SU-DHL-6 (cell line): Measurements from ENCODE around the gene FAM120B.

Experiments
- H2AFZ ChIP-seq: fragments of 200-600 bp; sonication (generic); 2 replicates; pipeline ENCODE4 v1.6.1; 2014; ENCODE audit warnings: low read depth, mild to moderate bottlenecking, moderate library complexity, mixed read lengths, antibody characterized with exemption, low read length; ENCODE audit not compliant: severe bottlenecking
- H3F3A ChIP-seq: fragments of 200-600 bp; shearing (Covaris generic); 2 replicates; pipeline ENCODE4 v1.6.0; 2016; ENCODE audit warnings: antibody characterized with exemption, mild to moderate bottlenecking; ENCODE audit not compliant: insufficient read depth
- H3K27ac ChIP-seq: fragments of 200-600 bp; sonication (generic); 2 replicates; pipeline ENCODE4 v1.5.1; 2016; ENCODE audit warnings: low read depth, mild to moderate bottlenecking, low read length, moderate library complexity, mixed read lengths
- H3K27me3 ChIP-seq: fragments of 200-600 bp; sonication (generic), shearing (Covaris generic); 2 replicates; pipeline ENCODE4 v1.6.0; 2014; ENCODE audit warnings: mild to moderate bottlenecking, low read length
- H3K36me3 ChIP-seq: fragments of 200-600 bp; sonication (generic); 2 replicates; pipeline ENCODE4 v1.6.1; 2014; ENCODE audit warnings: mild to moderate bottlenecking, low read length, mixed read lengths
- H3K4me2 ChIP-seq: fragments of 300-600, 200-600 bp; shearing (Covaris generic), sonication (generic); 2 replicates; pipeline ENCODE4 v1.6.0; 2014; ENCODE audit warnings: low read length, low read depth, mild to moderate bottlenecking; ENCODE audit not compliant: poor library complexity, severe bottlenecking
- H3K4me3 ChIP-seq: fragments of 200-600 bp; sonication (generic); 2 replicates; pipeline ENCODE4 v1.5.1; 2014; ENCODE audit warnings: antibody characterized with exemption, low read length, mild to moderate bottlenecking, mixed read lengths; ENCODE audit not compliant: insufficient read depth, poor library complexity, severe bottlenecking
- H3K79me2 ChIP-seq: fragments of 200-600 bp; sonication (generic); 2 replicates; pipeline ENCODE4 v1.6.1; 2014; ENCODE audit warnings: mild to moderate bottlenecking, low read length, moderate library complexity; ENCODE audit not compliant: insufficient read depth
- H3K9ac ChIP-seq: fragments of 200-600 bp; sonication (generic); 2 replicates; pipeline ENCODE4 v1.7.0; 2014; ENCODE audit warnings: mild to moderate bottlenecking, low read length
- H3K9me2 ChIP-seq: fragments of 200-600 bp; sonication (generic); replicated peaks from 2 replicates; pipeline ENCODE4 v1.6.1; 2014; ENCODE audit warnings: low read length; ENCODE audit not compliant: insufficient read depth
- H3K9me3 ChIP-seq: fragments of 200-600 bp; sonication (generic); 2 replicates; pipeline ENCODE4 v1.6.1; 2014; ENCODE audit warnings: low read length, mixed read lengths; ENCODE audit not compliant: insufficient read depth
- H4K20me1 ChIP-seq: fragments of 200-600 bp; sonication (generic); 2 replicates; pipeline ENCODE4 v1.6.1; 2014; ENCODE audit warnings: low read depth, mild to moderate bottlenecking, antibody characterized with exemption, low read length, moderate library complexity, mixed read lengths
- EZH2phosphoT487 ChIP-seq: fragments of 200-600 bp; sonication (generic), shearing (Covaris generic); conservative IDR thresholded peaks from 2 replicates; pipeline ENCODE4 v1.6.1; 2018; ENCODE audit warnings: mild to moderate bottlenecking, antibody characterized with exemption, low read length, moderate library complexity, mixed read lengths
- TF ChIP-seq, protein P1 (sequence below): fragments of 200-600 bp; sonication (generic); IDR thresholded peaks from one replicate; pipeline ENCODE4 v1.5.1; 2017; ENCODE audit warnings: antibody characterized with exemption, mild to moderate bottlenecking, low read length, moderate library complexity; ENCODE audit not compliant: insufficient read depth, poor library complexity, severe bottlenecking

Gene FAM120B

DNA sequence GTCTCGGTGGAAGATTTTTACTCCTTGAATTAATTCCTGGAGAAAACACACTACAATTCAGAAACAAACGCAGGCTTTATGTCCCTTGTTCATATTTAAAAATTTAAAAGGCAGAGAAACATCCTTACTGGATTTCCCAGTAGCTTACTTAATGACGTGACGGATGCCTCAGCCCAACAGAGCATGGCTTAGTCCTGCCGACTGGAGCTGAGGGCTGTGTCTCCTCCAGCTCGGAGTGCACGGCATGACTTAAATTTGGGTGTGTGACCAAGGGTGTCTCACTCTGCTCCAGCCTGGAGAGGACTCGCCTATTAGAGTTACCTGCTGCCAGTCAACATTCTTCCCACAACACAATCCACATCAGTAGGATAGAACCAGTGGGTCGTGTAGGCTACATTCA lies 139.4 kb downstream of the FAM120B start:
- Histone ChIP-seq H3K79me2 (no peaks in the 10 kb centered on the region), H3K36me3 (no peaks in the 10 kb centered on the region), H3K27ac (no peak overlapping the region), H3F3A (no peaks in the 10 kb centered on the region), H3K27me3 (no peaks in the 10 kb centered on the region), H3K9ac (no peak overlapping the region), H3K4me2 (no peak overlapping the region), H3K9me2 (no peaks in the 10 kb centered on the region), H3K4me3 (no peak overlapping the region), H3K9me3 (no peaks in the 10 kb centered on the region), H4K20me1 (no peaks in the 10 kb centered on the region), H2AFZ (no peak overlapping the region)
- TF ChIP-seq EZH2phosphoT487 = no peak
- TF ChIP-seq, protein P1, sequence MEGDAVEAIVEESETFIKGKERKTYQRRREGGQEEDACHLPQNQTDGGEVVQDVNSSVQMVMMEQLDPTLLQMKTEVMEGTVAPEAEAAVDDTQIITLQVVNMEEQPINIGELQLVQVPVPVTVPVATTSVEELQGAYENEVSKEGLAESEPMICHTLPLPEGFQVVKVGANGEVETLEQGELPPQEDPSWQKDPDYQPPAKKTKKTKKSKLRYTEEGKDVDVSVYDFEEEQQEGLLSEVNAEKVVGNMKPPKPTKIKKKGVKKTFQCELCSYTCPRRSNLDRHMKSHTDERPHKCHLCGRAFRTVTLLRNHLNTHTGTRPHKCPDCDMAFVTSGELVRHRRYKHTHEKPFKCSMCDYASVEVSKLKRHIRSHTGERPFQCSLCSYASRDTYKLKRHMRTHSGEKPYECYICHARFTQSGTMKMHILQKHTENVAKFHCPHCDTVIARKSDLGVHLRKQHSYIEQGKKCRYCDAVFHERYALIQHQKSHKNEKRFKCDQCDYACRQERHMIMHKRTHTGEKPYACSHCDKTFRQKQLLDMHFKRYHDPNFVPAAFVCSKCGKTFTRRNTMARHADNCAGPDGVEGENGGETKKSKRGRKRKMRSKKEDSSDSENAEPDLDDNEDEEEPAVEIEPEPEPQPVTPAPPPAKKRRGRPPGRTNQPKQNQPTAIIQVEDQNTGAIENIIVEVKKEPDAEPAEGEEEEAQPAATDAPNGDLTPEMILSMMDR = no peak

DNA sequence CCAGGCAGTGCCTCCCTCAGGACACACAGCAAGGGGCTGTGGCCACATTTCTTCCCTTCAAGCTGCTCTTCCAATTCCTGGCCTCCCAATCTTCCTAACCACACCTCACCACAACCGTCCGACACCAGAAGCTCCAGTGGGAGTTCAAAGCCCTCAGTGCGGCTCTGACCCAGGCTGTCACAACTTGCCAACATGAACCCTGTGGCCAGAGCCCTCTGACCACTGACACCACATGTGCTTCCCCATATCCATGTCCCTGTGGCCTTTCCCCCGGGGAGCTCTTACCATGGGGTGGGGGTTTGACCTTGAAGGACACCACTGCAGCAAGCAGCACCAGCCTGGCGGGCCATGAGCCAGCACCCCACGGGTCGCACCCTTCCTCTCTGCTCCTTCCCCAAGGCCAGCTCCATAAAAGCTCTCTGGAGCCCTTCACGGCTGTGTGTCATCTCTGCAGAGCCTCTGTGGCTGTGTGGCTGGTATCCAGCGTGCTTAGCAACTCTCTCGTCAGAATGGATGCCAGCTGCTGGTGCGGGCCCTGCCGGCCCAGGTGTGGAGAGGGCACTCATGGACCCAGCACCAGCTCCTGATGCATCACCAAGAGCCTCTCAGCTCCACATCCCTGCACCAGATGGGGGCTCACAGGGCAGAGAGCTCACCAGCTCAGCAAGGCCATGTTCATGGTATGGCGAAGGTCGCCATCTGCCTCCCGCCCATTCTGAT lies 140.4 kb downstream of the FAM120B start:
- no peak overlapping the region for H3K4me2 ChIP-seq
- TF ChIP-seq, protein P1 = no peak
- no peak for TF ChIP-seq EZH2phosphoT487
- H3K27ac ChIP-seq = no peak overlapping the region
- no peaks in the 10 kb centered on the region for H3K36me3 ChIP-seq
- H3K9ac ChIP-seq = no peak overlapping the region
- no peak overlapping the region for H2AFZ ChIP-seq
- no peaks in the 10 kb centered on the region for H3K27me3 ChIP-seq
- no peaks in the 10 kb centered on the region for H3K9me3 ChIP-seq
- H4K20me1 ChIP-seq = no peaks in the 10 kb centered on the region
- H3K79me2 ChIP-seq = no peaks in the 10 kb centered on the region
- no peaks in the 10 kb centered on the region for H3F3A ChIP-seq
- no peak overlapping the region for H3K4me3 ChIP-seq
- no peaks in the 10 kb centered on the region for H3K9me2 ChIP-seq

DNA sequence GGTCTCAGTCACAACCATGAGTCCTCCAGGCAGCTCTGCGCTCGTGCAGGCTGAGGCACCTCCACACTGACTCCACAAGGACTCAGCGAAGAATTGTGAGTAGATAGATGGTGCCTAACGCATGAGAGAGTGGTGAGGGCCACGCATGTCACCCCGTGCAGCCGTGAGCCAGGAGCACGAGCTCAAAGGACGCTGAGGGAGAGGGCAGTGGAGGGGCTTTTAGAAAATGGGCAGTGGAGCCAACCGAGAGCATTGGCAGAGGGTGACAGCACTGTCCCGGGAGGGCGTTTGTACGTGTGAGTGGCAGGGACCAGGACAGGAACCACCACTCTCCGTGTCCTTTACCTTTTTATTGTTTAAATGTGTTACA lies 141.0 kb downstream of the FAM120B start:
- H3F3A ChIP-seq = no peaks in the 10 kb centered on the region
- no peaks in the 10 kb centered on the region for H3K36me3 ChIP-seq
- no peaks in the 10 kb centered on the region for H3K79me2 ChIP-seq
- H3K9me3 ChIP-seq = no peaks in the 10 kb centered on the region
- no peak overlapping the region for H3K9ac ChIP-seq
- H3K4me2 ChIP-seq = no peak overlapping the region
- H3K4me3 ChIP-seq = no peak overlapping the region
- TF ChIP-seq, protein P1 = no peak
- TF ChIP-seq EZH2phosphoT487 = no peak
- H4K20me1 ChIP-seq = no peaks in the 10 kb centered on the region
- H3K27me3 ChIP-seq = no peaks in the 10 kb centered on the region
- no peak overlapping the region for H3K27ac ChIP-seq
- H3K9me2 ChIP-seq = no peaks in the 10 kb centered on the region
- no peak overlapping the region for H2AFZ ChIP-seq
